ENCODE results near the gene BACH1. TPM values are rescaled to one million over a fixed set of nuclear protein-coding genes. Genes with fewer than 3 reads are reported as not detected.

BACH1 gene
- total RNA-seq, 1 experiment from 2014 or later: 48.7 TPM

GRCh38 chr21:29394051-29394450 is 95.3 kb downstream of the BACH1 start (continued):
- TF ChIP-seq PREB (CRISPR knock-in tag; IDR thresholded peaks at IDR 0.05; ENCODE audit: borderline replicate concordance): no peak
- TF ChIP-seq MYBL2 (CRISPR knock-in tag; IDR thresholded peaks at IDR 0.05): no peak
- TF ChIP-seq MLX (CRISPR knock-in tag; IDR thresholded peaks at IDR 0.05): no peak
- TF ChIP-seq KAT7 (CRISPR knock-in tag; IDR thresholded peaks at IDR 0.05; ENCODE audit: borderline replicate concordance): no peak
- no peak for TF ChIP-seq SP1 (CRISPR knock-in tag; conservative IDR thresholded peaks at IDR 0.05)
- TF ChIP-seq ELF4 (CRISPR knock-in tag; IDR thresholded peaks at IDR 0.05; ENCODE audit: low read depth): no peak

Other genes starting within 250 kb of the BACH1 start
- gene CCT8, start 225.3 kb upstream of the BACH1 start, total RNA-seq (2021): 329 to 335 TPM (median 333 TPM) in 3 replicates
- 0.15 to 0.37 TPM in 2 of 3 replicates, not detected in the other for gene MAP3K7CL, start 168.3 kb upstream of the BACH1 start, total RNA-seq (2021)

All from WTC11 (cell line).